NCI-H526 treated with DMSO at 0.1 percent for 48 hours (cell line): ENCODE data around the gene COL13A1.
A peak's percentile ranks its signal among the peaks of the same experiment; 100 is the strongest.

Experiments used
- DNase-seq: peaks from one replicate; lab custom pipeline; 2025; lab: John Stamatoyannopoulos, UW

COL13A1 gene

GRCh38 chr10:69845574-69846292 lies 44.0 kb downstream of the COL13A1 start:
- DNase-seq = no peak

GRCh38 chr10:69846293-69846921 lies 44.7 kb downstream of the COL13A1 start:
- peak; percentile 48 for DNase-seq

GRCh38 chr10:69847458-69847857 lies 45.8 kb downstream of the COL13A1 start:
- DNase-seq = peak; percentile 7

GRCh38 chr10:69847883-69848282 lies 46.2 kb downstream of the COL13A1 start:
- DNase-seq = no peak

- no peak for DNase-seq
Measured at GRCh38 chr10:69848454-69848853, 46.7 kb downstream of the COL13A1 start.

- no peak for DNase-seq
Measured at GRCh38 chr10:69849825-69850224, 48.1 kb downstream of the COL13A1 start.

- DNase-seq = peak; percentile 28
Measured at GRCh38 chr10:69850440-69850839, 48.7 kb downstream of the COL13A1 start.

GRCh38 chr10:69851306-69851705 lies 49.6 kb downstream of the COL13A1 start:
- DNase-seq = no peak

GRCh38 chr10:69853064-69853463 lies 51.4 kb downstream of the COL13A1 start:
- DNase-seq = no peak

GRCh38 chr10:69854511-69855345 lies 53.0 kb downstream of the COL13A1 start:
- DNase-seq = no peak

- DNase-seq = no peak
Measured at GRCh38 chr10:69855346-69856111, 53.8 kb downstream of the COL13A1 start.

GRCh38 chr10:69856601-69857166 lies 55.0 kb downstream of the COL13A1 start:
- no peak for DNase-seq

GRCh38 chr10:69858201-69858600 lies 56.5 kb downstream of the COL13A1 start:
- no peak for DNase-seq

GRCh38 chr10:69860271-69860670 lies 58.6 kb downstream of the COL13A1 start:
- DNase-seq = no peak

- DNase-seq = no peak
Measured at GRCh38 chr10:69861251-69862240, 59.8 kb downstream of the COL13A1 start.

GRCh38 chr10:69862882-69863530 lies 61.3 kb downstream of the COL13A1 start:
- no peak for DNase-seq

- no peak for DNase-seq
Measured at GRCh38 chr10:69863580-69863979, 61.9 kb downstream of the COL13A1 start.

- DNase-seq = no peak
Measured at GRCh38 chr10:69864321-69864720, 62.6 kb downstream of the COL13A1 start.

GRCh38 chr10:69865450-69865849 lies 63.7 kb downstream of the COL13A1 start:
- DNase-seq = no peak

GRCh38 chr10:69866246-69866687 lies 64.6 kb downstream of the COL13A1 start:
- no peak for DNase-seq
